WTC11 (cell line): ENCODE results near the gene ARHGAP45.

Experiments
- MYBL2 ChIP-seq: sonication (generic); formaldehyde crosslinking; IDR thresholded peaks from 2 replicates; pipeline ENCODE4 v1.8.1; 2023; ENCODE audit warnings: mild to moderate bottlenecking, moderate library complexity, missing genetic modification reagents
- TF ChIP-seq, protein P1 (sequence below): sonication (generic); formaldehyde crosslinking; IDR thresholded peaks from 2 replicates; pipeline ENCODE4 v1.8.0; 2022; ENCODE audit warnings: mild to moderate bottlenecking, missing genetic modification reagents
- TF ChIP-seq, protein P2 (sequence below): fragments of 200-600 bp; IDR thresholded peaks from 2 replicates; pipeline ENCODE4 v1.8.0; 2022; ENCODE audit warnings: antibody characterized with exemption
- TF ChIP-seq, protein P3 (sequence below): sonication (generic); formaldehyde crosslinking; IDR thresholded peaks from 2 replicates; pipeline ENCODE4 v1.8.0; 2022; ENCODE audit warnings: mild to moderate bottlenecking, missing genetic modification reagents

DNA sequence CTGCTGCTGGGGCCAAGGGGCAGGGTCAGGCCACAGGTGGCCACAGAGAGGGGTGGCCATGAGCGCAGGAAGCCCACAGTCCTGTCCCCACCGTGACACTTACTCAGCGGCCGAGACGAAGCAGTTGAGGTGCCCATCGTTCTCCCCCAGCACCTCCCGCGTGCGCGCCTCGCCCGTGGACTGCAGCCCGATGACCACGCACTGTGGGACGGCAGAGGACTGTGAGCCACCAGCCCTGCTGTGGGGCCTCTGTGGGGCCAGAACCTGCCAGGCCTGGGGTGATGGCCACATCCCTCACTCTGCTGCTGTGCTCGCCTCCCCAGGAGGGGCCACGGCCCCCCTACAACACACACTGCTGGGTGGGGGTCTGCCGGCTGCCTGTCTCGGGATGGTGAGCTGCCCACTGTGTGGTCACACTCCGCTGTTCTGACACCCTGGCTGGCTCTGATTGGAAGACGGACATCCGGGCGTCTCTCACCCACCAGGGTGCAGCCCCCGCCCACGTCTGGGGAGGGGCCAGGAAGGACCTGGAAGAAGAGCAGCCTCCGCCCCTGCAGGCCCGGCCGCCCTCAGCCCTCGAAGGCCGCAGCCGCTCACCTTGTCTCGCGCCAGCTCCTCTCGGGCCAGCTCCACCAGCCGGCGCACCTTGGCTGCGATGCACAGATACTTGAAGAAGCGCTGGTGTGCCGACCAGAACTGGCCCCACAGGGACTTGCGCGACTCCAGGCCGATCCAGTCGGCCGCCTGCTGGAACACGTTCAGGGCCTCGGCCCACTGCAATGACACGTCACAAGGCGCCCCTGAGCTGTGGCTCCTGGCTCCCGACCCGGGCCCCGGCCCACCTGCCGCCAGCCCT lies 50.0 kb downstream of the ARHGAP45 start:
- TF ChIP-seq, protein P1, sequence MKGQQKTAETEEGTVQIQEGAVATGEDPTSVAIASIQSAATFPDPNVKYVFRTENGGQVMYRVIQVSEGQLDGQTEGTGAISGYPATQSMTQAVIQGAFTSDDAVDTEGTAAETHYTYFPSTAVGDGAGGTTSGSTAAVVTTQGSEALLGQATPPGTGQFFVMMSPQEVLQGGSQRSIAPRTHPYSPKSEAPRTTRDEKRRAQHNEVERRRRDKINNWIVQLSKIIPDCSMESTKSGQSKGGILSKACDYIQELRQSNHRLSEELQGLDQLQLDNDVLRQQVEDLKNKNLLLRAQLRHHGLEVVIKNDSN (CRISPR knock-in tag): no peak
- TF ChIP-seq, protein P2, sequence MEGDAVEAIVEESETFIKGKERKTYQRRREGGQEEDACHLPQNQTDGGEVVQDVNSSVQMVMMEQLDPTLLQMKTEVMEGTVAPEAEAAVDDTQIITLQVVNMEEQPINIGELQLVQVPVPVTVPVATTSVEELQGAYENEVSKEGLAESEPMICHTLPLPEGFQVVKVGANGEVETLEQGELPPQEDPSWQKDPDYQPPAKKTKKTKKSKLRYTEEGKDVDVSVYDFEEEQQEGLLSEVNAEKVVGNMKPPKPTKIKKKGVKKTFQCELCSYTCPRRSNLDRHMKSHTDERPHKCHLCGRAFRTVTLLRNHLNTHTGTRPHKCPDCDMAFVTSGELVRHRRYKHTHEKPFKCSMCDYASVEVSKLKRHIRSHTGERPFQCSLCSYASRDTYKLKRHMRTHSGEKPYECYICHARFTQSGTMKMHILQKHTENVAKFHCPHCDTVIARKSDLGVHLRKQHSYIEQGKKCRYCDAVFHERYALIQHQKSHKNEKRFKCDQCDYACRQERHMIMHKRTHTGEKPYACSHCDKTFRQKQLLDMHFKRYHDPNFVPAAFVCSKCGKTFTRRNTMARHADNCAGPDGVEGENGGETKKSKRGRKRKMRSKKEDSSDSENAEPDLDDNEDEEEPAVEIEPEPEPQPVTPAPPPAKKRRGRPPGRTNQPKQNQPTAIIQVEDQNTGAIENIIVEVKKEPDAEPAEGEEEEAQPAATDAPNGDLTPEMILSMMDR: no peak
- TF ChIP-seq, protein P3, sequence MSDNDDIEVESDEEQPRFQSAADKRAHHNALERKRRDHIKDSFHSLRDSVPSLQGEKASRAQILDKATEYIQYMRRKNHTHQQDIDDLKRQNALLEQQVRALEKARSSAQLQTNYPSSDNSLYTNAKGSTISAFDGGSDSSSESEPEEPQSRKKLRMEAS (CRISPR knock-in tag): no peak
- TF ChIP-seq MYBL2 (CRISPR knock-in tag): no peak
